HG03045 (cell line): Measurements from ENCODE around the gene S100A16.
"Not testable (repeated sequence)": the region's sequence is repeated elsewhere in the genome, so short reads cannot be mapped to it uniquely, and the experiment has no call there.

Source experiments
- ATAC-seq: cut with Tn5 transposase; IDR thresholded peaks from one replicate; pipeline ENCODE4 v1.9.1; 2021; ENCODE audit warnings: mild to moderate bottlenecking, moderate library complexity; ENCODE audit not compliant: unreplicated experiment

Gene S100A16

DNA sequence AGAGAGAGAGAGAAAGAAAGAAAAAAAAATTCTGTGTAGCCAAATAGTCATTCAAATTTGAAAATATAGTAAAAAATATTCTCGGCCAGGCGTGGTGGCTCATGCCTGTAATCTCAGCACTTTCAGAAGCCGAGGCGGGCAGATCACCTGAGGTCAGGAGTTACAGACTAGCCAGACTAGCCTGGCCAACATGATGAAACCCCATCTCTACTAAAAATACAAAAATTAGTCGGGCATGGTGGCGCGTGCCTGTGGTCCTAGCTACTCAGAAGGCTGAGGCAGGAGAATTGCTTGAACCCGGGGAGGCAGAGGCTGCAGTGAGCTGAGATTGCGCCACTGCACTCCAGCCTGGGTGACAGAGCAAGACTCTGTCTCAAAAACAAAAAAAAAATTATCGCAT, 24.9 kb downstream of the S100A16 start:
- not testable (repeated sequence) for ATAC-seq

DNA sequence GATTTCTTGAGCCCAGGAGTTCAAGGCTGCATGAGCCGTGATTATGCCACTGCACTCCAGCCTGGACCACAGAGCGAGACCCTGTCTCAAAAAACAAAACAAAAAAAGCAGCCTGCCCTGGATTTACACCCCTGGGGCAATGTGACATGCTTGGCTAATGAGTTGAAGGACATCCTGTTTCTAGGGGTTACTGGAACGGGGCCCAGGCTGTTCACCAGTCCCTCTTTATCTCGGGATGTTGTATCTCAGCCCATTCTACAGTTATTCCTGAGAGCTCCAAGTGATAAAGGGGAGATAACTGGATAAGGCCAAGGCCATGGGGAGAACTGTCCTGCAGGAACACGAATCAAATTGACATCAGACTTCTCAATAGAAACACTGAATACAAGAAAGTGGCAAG, 25.6 kb downstream of the S100A16 start:
- ATAC-seq: no peak

DNA sequence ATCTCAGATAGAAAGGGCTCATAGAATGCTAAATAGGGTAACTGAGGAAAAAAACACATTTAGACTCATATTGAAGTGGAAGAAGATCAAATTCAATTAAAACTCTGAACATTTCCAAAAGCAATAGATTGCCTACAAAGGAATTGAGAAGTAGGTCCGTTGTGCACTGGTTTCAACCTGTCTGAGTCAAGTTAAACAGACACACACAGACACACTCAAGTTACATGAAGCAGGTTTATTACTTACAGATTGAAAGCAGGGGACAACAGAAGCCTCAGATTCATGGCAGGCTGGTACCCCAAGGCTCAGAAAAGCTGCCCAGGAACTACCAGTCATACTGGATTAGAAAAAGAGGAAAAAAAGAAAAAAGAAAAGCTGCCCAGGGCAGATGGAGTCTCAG, 26.6 kb downstream of the S100A16 start:
- ATAC-seq: no peak

DNA sequence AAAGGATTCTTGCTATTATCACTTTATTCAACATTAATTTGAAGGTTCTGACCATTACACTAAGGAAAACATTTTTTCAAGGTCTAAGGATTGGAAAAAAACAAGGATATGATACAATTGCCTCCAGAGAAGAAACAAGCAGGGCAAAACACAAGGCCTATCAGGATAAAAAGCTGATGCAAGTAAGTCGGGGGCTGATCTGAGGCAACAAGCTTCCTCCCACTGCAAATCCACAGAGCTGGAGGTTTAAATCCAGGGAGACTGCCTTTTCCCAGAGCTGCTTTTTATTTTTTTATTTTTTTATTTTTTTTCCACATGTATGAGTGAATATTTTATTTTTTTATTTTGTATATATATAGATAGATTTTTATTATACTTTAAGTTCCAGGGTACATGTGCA, 27.9 kb downstream of the S100A16 start:
- no peak for ATAC-seq

DNA sequence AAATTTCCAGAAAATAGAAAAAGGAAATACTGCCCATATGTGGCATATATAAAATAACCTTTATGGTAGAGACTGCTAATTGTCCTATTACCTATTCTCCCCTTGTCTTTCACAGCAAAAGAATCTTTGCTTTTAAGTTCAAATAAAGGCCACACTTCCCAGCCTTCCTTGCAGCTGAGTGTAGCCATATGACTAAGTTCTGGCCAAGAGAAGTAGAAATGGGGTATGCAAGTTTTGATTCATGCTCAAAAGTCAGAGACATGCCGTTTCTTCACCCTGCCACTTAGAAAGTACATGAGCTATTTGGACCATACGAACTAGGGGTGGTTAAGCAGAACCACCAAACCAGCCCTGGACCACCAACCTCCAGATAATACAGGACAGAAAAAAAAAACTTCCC, 29.0 kb downstream of the S100A16 start:
- ATAC-seq: no peak

DNA sequence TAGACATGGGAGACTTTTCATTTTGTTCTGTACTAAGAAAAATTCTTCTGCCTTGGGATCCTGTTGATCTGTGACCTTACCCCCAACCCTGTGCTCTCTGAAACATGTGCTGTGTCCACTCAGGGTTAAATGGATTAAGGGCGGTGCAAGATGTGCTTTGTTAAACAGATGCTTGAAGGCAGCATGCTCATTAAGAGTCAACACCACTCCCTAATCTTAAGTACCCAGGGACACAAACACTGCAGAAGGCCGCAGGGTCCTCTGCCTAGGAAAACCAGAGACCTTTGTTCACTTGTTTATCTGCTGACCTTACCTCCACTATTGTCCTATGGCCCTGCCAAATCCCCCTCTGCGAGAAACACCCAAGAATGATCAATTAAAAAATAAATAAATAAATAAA, 29.4 kb downstream of the S100A16 start:
- not testable (repeated sequence) for ATAC-seq

DNA sequence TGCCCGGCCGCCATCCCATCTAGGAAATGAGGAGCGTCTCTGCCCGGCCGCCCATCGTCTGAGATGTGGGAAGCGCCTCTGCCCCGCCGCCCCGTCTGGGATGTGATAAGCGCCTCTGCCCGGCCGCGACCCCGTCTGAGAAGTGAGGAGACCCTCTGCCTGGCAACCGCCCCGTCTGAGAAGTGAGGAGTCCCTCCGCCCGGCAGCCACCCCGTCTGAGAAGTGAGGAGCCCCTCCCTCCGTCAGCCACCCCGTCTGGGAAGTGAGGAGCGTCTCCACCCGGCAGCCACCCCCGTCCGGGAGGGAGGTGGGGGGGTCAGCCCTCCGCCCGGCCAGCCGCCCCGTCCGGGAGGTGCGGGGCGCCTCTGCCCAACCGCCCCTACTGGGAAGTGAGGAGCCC, 30.1 kb downstream of the S100A16 start:
- not testable (repeated sequence) for ATAC-seq

DNA sequence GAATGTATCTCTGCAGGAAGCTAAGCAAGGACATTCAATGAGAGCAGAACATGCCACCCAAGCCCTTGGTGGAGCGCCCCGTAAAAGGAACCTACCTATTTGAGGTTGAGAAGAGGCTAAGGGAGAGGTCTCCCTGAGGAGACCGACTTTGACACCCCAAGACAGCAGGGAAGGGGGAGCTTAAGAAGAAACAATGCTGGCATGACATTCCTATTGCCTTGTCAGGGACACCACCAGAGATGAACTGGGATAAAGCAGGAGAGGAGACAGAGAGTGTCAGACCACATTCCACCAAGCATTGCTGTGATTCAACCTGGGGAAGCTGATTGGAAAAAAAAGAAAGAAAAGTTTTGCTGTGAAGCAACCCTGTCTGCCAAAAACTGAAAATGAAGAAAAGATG, 34.0 kb downstream of the S100A16 start:
- ATAC-seq: no peak

DNA sequence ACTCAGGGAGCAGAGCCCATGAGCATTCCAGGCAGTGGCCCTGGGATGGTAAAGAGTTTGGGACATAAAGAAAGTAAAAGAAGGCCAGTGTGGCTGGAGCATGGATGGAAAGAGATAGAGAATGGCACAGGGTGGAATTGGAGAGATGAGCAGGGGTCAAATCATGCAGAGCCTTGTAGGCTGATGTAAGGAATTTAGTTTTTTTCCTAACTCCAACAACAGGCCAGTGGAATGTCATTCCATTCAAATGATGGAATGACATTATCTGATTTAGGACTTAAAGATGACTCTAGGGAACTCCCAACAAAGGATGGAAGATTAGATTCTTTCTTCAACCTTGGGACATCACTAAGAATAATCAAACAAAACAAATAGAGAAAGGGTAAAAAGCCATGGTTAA, 34.4 kb downstream of the S100A16 start:
- no peak for ATAC-seq

DNA sequence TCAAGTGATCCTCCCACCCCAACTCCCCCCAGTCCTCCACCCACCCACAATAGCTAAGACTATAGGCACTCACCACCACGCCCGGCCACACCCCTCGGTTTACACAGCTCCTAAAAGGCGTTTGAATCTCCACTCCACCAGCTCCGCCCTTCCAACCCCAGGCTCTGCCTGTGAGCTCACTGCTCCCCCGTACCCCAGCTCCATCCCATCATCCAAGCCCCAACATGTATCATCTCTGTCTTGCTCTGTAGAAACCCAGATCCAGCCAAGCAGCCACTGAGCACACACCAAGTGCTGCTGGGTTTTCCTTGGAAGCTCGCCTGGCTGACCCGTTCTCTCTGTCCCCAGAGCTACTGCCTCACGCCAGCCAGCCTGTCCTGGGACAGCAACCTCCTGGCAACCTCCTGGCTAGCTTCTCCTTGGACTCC, 35.3 kb downstream of the S100A16 start:
- ATAC-seq: no peak

DNA sequence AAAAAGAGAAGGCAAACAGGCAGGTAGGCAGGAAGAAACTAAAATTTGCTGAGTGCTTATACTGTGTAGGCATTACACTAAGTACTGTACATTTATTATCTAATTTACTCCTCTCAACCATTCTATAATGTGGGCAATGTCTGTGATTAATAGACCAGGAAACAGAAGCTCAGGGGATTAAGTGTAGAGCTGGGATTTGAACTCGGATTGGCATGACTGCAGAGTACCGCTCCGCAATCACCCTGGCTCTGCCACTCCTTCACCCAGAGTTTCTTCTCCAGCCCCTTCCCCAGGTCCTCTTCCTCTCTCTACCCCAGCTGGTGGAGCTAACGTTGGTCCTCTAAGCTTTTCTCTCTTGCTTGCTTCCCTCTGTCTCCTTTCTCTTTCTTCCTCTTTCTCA, 35.8 kb downstream of the S100A16 start:
- no peak for ATAC-seq

DNA sequence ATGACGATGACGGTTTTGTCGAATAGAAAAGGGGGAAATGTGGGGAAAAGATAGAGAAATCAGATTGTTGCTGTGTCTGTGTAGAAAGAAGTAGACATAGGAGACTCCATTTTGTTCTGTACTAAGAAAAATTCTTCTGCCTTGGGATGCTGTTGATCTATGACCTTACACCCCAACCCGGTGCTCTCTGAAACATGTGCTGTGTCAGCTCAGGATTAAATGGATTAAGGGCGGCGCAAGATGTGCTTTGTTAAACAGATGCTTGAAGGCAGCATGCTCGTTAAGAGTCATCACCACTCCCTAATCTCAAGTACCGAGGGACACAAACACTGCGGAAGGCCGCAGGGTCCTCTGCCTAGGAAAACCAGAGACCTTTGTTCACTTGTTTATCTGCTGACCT, 37.4 kb downstream of the S100A16 start:
- ATAC-seq: not testable (repeated sequence)

DNA sequence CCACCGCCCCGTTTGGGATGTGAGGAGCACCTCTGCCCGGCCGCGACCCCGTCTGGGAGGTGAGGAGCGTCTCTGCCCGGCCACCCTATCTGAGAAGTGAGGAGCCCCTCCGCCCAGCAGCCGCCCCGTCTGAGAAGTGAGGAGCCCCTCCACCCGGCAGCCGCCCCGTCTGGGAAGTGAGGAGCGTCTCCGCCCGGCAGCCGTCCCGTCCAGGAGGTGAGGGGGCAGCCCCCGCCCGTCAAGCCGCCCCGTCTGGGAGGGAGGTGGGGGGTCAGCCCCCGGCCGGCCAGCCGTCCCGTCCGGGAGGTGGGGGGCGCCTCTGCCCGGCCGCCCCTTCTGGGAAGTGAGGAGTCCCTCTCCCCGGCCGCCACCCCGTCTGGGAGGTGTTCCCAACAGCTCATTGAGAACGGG, 37.9 kb downstream of the S100A16 start:
- ATAC-seq: not testable (repeated sequence)

DNA sequence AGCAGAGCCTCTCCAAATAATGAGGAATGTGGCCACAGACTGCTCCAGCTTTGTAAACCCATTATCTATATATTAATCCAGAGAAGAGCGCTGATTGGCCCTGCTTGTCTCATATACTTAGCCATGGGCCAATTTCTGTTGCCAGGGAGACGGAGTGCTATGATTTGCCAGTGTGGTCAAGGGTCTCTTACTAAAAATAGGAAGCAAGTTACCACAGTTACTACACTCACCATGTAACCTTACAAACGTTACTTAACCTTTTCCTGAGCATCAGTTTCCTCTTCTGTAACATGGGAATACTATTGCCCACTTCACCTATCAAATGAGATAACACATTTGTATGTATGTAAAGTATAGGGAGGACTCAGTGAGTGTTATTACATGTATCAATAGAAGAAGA, 39.6 kb downstream of the S100A16 start:
- ATAC-seq: no peak

DNA sequence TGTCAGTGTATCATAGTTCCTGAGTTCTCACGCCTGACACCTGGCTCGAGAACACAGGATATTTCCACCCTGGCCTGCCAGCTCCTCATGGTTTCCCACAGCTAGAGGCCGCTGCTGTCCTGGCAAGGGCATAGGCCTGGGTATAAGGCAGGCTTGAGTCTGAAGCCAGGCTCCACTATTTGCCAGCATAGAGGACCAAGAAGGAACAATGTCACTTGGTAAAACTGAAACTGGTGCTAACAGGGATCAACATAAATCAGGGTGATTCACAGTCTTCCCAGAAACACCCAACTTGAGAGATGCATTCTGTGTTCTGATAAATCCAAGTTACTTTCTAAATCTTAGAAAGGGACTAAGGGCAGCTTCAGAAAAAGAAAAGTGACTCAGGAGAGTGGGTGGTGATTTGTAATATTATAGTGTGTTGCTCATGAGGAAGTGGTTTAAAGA, 40.3 kb downstream of the S100A16 start:
- no peak for ATAC-seq

DNA sequence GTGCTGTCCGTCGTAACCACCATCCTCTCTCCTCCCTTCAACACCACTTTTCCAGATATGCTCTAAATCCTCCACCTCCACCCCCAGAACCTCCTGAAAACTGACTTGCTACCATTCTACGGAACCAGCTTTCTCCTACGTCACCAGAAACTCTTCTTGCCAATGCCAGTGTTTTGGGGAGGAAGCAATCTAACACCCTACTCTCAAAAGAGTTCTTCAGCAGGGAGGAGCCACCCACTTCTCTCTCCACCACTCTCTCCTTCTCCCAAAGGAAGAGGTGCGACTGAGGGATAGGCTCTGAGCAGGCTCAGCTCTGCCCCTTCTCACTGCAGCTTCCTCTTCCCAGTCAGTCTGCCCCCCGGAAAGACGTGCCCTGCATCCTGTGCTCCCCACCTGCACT, 41.2 kb downstream of the S100A16 start:
- ATAC-seq: no peak

DNA sequence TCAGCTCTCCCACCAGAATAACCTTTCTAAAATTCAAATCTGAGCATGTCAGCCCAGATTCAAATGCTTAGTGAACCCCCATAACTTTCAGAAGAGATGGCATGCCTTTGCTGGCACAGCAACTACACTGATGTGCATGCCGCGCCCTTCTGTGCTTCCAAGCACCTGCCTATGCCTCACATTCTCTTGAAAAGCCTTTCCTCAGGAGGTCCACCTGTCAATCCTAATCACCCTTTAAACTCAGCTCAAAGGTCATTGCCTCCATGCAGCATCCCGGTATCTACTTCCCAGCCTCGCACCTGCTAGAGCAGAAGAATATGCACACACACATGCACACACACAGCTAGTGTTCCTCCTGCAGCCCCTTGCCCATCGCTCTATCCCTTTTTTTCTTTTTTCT, 42.1 kb downstream of the S100A16 start:
- no peak for ATAC-seq

DNA sequence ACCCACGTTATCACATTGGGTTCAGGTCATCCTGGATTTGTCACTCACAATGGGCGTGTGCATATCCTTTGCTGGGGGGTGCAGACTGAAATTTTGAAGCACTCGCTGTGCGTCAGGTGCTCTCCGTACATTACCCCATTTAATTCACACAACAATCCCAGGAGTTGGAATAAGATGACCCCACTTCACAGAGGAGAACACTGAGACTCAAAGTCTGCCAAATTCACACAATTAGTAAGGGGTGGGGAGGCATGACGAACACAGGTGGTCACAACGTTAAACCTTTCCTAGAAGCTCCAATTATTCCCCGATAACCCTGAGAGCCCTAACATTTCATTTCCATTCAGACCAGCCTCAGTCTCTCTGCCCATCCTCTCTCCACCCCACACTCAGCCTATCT, 43.5 kb downstream of the S100A16 start:
- no peak for ATAC-seq

DNA sequence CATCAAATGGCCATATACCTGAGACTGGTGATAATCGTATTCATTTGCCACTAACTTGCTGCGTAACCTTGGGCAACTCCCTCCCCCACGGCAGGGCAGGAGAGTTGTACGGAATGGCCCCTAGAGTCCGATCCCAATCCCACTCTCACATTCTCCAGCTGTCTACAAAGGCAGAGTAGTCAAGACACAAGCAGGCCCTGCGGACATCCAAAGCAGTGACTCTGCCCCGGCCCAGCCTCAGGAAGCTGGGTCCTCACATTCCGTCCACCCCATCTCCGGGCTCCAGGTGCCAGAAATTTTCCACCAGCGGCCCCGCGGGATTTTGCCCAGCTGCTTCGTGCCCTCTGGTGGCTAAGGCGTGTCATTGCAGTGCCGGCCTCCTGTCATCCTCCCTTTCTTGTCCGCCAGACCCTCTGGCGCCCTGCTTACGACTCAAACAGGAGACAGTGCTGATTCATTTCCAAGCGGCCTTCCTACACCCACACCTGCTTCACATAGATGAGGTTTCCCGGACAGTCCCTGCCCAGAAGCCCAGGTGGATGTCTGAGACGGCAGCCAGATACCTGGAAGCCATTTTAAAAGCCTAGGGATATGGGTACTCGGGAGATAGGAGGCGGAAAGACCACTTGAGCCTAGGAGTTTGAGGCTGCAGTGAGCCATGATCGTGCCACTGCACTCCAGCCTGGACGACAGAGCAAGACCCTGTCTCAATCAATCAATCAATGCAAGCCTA, 44.4 kb downstream of the S100A16 start:
- ATAC-seq: no peak

DNA sequence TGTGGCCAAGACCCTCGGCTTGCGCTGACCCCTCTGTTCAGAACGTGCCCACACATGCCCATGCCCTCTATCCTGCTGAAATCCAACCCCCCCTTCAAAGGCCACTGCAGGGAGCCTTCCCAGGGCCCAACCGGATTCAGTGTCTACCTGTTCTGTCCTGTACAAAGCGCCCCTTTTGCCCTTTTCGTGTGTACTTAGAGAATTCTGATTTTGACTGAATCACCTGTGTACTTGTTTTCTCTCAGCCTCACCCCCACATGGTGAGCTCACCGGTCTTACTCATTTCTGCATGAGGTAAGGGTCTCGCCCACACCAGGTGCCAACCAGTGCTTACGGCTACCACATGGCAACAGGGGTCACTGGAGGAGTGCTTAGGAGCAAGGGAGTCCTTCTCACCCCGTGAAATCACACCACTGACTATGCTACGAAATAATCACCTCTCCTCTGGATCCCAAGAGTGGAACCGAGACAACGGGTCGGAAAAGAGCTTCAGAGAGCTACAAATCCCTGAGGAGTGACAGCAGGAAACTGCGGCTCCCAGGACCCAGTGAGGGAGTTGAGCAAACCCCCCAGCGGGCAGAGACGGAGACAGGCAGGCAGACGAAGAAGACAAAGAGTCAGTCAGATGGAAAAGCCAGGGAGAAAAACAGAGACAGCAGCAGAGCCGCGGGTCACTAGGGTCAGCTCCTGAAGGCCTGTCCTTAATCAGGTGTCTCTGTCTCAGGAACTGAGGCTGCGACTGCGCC, 45.1 kb downstream of the S100A16 start:
- ATAC-seq: no peak

DNA sequence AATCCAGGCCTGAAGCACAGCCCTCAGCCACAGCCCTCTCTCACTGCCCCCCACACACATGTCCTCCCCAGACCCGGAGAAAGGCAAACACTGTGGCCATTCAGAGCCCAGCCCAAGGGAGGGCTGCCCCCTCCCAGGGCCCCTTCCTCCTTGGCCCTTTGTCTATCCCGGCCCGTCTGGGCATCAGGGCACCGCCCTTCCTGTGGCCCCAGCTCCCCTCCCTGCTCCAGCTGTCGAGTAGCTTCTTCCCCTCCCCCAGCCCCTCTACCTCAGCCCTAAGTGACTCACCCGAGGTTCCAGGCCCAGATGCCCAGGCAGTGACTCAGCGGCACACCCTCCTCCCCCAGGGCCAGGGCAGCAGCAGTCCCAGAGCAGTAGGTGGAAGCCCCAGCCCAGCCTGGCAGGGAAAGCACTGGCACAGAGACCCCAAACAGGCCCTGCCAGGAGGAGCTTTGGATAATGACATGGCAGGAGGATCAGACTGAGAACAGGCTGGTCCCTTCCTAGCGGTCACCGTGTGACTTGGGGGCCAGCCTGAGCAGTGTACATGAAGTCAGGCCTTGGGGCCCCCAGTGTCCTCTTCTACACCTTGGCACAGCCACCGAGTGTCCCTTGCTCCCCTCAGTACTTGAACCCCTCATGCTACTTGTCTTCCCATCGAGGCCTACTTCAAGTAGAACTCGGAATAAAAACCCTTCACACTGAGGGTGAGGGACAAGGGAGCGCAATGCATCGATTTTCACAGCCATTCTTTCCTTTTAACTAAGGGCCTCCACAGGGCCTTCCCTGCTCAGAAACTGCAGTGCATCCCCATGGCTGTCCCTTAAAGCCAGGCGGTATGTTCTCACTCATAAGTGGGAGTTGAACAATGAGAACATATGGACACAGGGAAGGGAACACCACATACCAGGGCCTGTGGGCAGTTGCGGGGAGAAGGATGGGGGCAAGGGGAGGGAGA, 46.2 kb downstream of the S100A16 start:
- ATAC-seq: no peak
